K562 (cell line): ENCODE measurements around the gene MX1. TPM values are rescaled to one million over a fixed set of nuclear protein-coding genes. Genes with fewer than 3 reads are reported as not detected.

Source experiments
- ATAC-seq: fragments of 200-7000 bp; cut with Tn5 transposase; 3 replicates; pipeline ENCODE4 v1.9.1; 2020; ENCODE audit warnings: moderate library complexity
- BruUV-seq: library from RNA; stranded (reverse); fragments of 400-500 nt; replicated peaks from 2 replicates; lab custom pipeline; 2021; lab: Mats Ljungman, UMichigan
- CTCF ChIA-PET: fragments of 300-600 bp; formaldehyde crosslinking; extraction: SDS; loops from one replicate; lab custom pipeline; 2021; ENCODE audit warnings: low intra/inter-chr PET ratio; lab: Yijun Ruan, JAX
- POLR2A ChIA-PET: fragments of 300-600, 350-650 bp; sonication (Branson Sonifier 250); formaldehyde crosslinking; extraction: SDS; loops from one replicate; lab custom pipeline; 2021; ENCODE audit warnings: antibody characterized with exemption, inconsistent platforms; lab: Yijun Ruan, JAX
- DNase-seq, 4 experiments: peaks; one replicate each; pipeline versions ENCODE4 v3.0.0 to v3.0.0-alpha.2; 2011 to 2018; ENCODE audit warnings: low spot score in 3 of 4, mixed read lengths in 3 of 4; ENCODE audit errors: extremely low read depth in 1 of 4
- FAIRE-seq: peaks from 2 replicates; lab custom pipeline; 2011; peaks lifted over from hg19 to GRCh38; lab: Jason Lieb, UNC
- H2AFZ ChIP-seq: 2 replicates; pipeline ENCODE4 v1.6.0; 2011; ENCODE audit warnings: low read depth, low read length, control low read depth, inconsistent platforms
- H3K27ac ChIP-seq: fragments of 200-600 bp; 3 replicates; pipeline ENCODE4 v1.8.0; 2011; ENCODE audit warnings: low read depth, mild to moderate bottlenecking, control low read depth, inconsistent platforms, low read length, moderate library complexity, mixed read lengths; ENCODE audit errors: extremely low read depth
- H3K27me3 ChIP-seq, 2 experiments: fragments of 300-600 bp in 1 of 2; 2 replicates in 1 of 2; 3 replicates in 1 of 2; pipeline versions ENCODE4 v1.6.0 to v1.8.0; 2011; ENCODE audit warnings: inconsistent platforms in 2 of 2, low read length in 2 of 2, mild to moderate bottlenecking in 1 of 2, mixed read lengths in 1 of 2, moderate library complexity in 1 of 2; ENCODE audit not compliant: control insufficient read depth in 2 of 2, insufficient read depth in 2 of 2
- H3K36me3 ChIP-seq: fragments of 300-600 bp; 3 replicates; pipeline ENCODE4 v1.8.0; 2011; ENCODE audit warnings: mild to moderate bottlenecking, low read length, inconsistent platforms; ENCODE audit not compliant: control insufficient read depth, insufficient read depth
- H3K4me1 ChIP-seq, 2 experiments: fragments of 200-600 bp in 1 of 2; replicated peaks in 1 of 2; 2 replicates in 1 of 2; 3 replicates in 1 of 2; pipeline versions ENCODE4 v1.5.1 to v1.8.0; 2011; ENCODE audit warnings: inconsistent platforms in 2 of 2, low read length in 2 of 2, mild to moderate bottlenecking in 1 of 2, mixed read lengths in 1 of 2, moderate library complexity in 1 of 2; ENCODE audit not compliant: control insufficient read depth in 2 of 2, insufficient read depth in 2 of 2
- H3K4me2 ChIP-seq: 2 replicates; pipeline ENCODE4 v1.6.1; 2011; ENCODE audit warnings: low read length, control low read depth, inconsistent platforms, mixed read lengths; ENCODE audit not compliant: insufficient read depth
- H3K4me3 ChIP-seq: fragments of 200-600 bp; sonication (generic), shearing (Covaris generic); 2 replicates; pipeline ENCODE4 v1.5.1; 2016; ENCODE audit warnings: control low read depth, inconsistent platforms
- H3K79me2 ChIP-seq: fragments of 200-600 bp; 3 replicates; pipeline ENCODE4 v1.8.0; 2011; ENCODE audit warnings: low read length, inconsistent platforms; ENCODE audit not compliant: control insufficient read depth, insufficient read depth
- H3K9ac ChIP-seq, 2 experiments: 2 replicates each; pipeline versions ENCODE4 v1.6.0 to v1.6.1; 2011; ENCODE audit warnings: low read depth in 2 of 2, low read length in 2 of 2, control low read depth in 1 of 2, inconsistent platforms in 1 of 2, mild to moderate bottlenecking in 1 of 2, mixed read lengths in 1 of 2; ENCODE audit not compliant: insufficient read depth in 1 of 2
- H3K9me1 ChIP-seq: one replicate; pipeline ENCODE4 v1.6.0; 2011; ENCODE audit warnings: inconsistent platforms, mild to moderate bottlenecking, low read length, moderate library complexity; ENCODE audit not compliant: control insufficient read depth, insufficient read depth
- H3K9me3 ChIP-seq: replicated peaks from 2 replicates; pipeline ENCODE4 v1.5.1; 2011; ENCODE audit warnings: low read depth, low read length, inconsistent platforms; ENCODE audit not compliant: control insufficient read depth, insufficient read depth
- H4K20me1 ChIP-seq: replicated peaks from 2 replicates; pipeline ENCODE4 v1.6.1; 2011; ENCODE audit warnings: low read length, inconsistent platforms, mixed read lengths; ENCODE audit not compliant: control insufficient read depth, insufficient read depth
- BRF2 ChIP-seq: IDR thresholded peaks from 3 replicates; pipeline ENCODE4 v1.6.1; 2011; ENCODE audit warnings: borderline replicate concordance, mild to moderate bottlenecking; ENCODE audit not compliant: insufficient read length, insufficient read depth
- CREB3L1 ChIP-seq: fragments of 450-650 bp; IDR thresholded peaks from 2 replicates; pipeline ENCODE4 v1.6.1; 2014; ENCODE audit warnings: low read depth, mild to moderate bottlenecking, moderate library complexity, borderline replicate concordance
- E2F1 ChIP-seq: sonication (generic); formaldehyde crosslinking; IDR thresholded peaks from 2 replicates; pipeline ENCODE4 v1.8.1; 2023; ENCODE audit warnings: mild to moderate bottlenecking, missing genetic modification reagents, moderate library complexity
- FOXK1 ChIP-seq: sonication (generic); formaldehyde crosslinking; IDR thresholded peaks from 2 replicates; pipeline ENCODE4 v1.8.0; 2022; ENCODE audit warnings: missing genetic modification reagents, mild to moderate bottlenecking, borderline replicate concordance
- HSF4 ChIP-seq: fragments of 250-450 bp; sonication (Bioruptor Pico); IDR thresholded peaks from 2 replicates; pipeline ENCODE4 v2.1.2; 2022; ENCODE audit warnings: mild to moderate bottlenecking, moderate library complexity, borderline replicate concordance
- IRF9 ChIP-seq: fragments of 450-650 bp; IDR thresholded peaks from 2 replicates; pipeline ENCODE4 v1.6.1; 2016; ENCODE audit warnings: missing biosample characterization, missing genetic modification characterization
- KAT7 ChIP-seq: sonication (generic); formaldehyde crosslinking; IDR thresholded peaks from 2 replicates; pipeline ENCODE4 v1.8.0; 2022; ENCODE audit warnings: missing genetic modification reagents, mild to moderate bottlenecking, borderline replicate concordance
- PPARD ChIP-seq: fragments of 250-450 bp; sonication (Bioruptor Pico); IDR thresholded peaks from 2 replicates; pipeline ENCODE4 v1.8.0; 2022; ENCODE audit warnings: inconsistent platforms, mild to moderate bottlenecking, moderate library complexity
- PRDM10 ChIP-seq: fragments of 450-650 bp; IDR thresholded peaks from 2 replicates; pipeline ENCODE4 v1.6.1; 2018; ENCODE audit not compliant: partially characterized antibody
- SAFB2 ChIP-seq: fragments of 200-400 bp; formaldehyde crosslinking; IDR thresholded peaks from 2 replicates; pipeline ENCODE4 v1.6.1; 2018; ENCODE audit warnings: borderline replicate concordance, low read length, low read depth, moderate library complexity; ENCODE audit not compliant: severe bottlenecking
- SMAD4 ChIP-seq: fragments of 250-450 bp; sonication (Bioruptor Pico); conservative IDR thresholded peaks from 2 replicates; pipeline ENCODE4 v1.8.0; 2021; ENCODE audit warnings: inconsistent platforms, mild to moderate bottlenecking, moderate library complexity
- TSC22D4 ChIP-seq: fragments of 450-650 bp; IDR thresholded peaks from 2 replicates; pipeline ENCODE4 v1.6.1; 2016; ENCODE audit warnings: missing genetic modification characterization, missing biosample characterization, control low read depth
- WGBS: fragments of 100-300 bp; shearing (Covaris generic); methylation state at CpG from one replicate; pipeline ENCODE4 v1.1.6; 2016; ENCODE audit warnings: low coverage, mixed read lengths; ENCODE audit not compliant: insufficient coverage; ENCODE audit errors: missing lambda C conversion rate; 5-methylcytosine and 5-hydroxymethylcytosine counted together
- in situ Hi-C: fragments of 300-500 bp; cut with MboI; formaldehyde crosslinking; loops from 4 replicates; pipeline ENCODE4 v1.15.0; 2018; ENCODE audit warnings: inconsistent platforms, mixed read lengths
- intact Hi-C: fragments of 100-400 bp; cut with micrococcal nuclease; formaldehyde crosslinking; loops from 2 replicates; pipeline ENCODE4 v1.14.2; 2022
- polyA plus RNA-seq, 8 experiments: library from polyadenylated mRNA; depleted of rRNA in 4 of 8; stranded (reverse) in 5 of 8; unstranded in 3 of 8; fragments of >200 nt; fragmentation: Nextera tagmentation in 2 of 8; fragmentation: Illumina TruSeq in 1 of 8; extraction: Ambion mirVana in 2 of 8; extraction: Trizol in 1 of 8; gene quantifications; 2 replicates each; pipeline versions ENCODE4 v1.2.1 to v1.2.3, GENCODE V29; 2011 to 2014; ENCODE audit warnings: inconsistent platforms in 1 of 8, missing spikeins in 1 of 8
- total RNA-seq, 7 experiments: library from RNA; depleted of rRNA in 6 of 7; stranded (reverse); fragments of >200 nt in 6 of 7; fragmentation: Illumina TruSeq in 2 of 7; extraction: Trizol in 2 of 7; gene quantifications; 2 replicates each; pipeline versions ENCODE4 v1.2.1 to v1.2.3, GENCODE V29; 2011 to 2021; ENCODE audit warnings: low replicate concordance in 1 of 7

The MX1 gene
- total and polyA plus RNA-seq, 9 of the 15 experiments (the other 6 are each of a cell fraction or from before 2014, with no cell fraction given): 0.07 to 0.51 (median 0.21) TPM; not detected in 5

- H3K9ac ChIP-seq: no peak overlapping the region
- no peaks in the 10 kb centered on the region for H3K9me1 ChIP-seq
- ATAC-seq (no peak), DNase-seq (no peak), FAIRE-seq (no peak)
- no peaks in the 10 kb centered on the region for H3K4me1 ChIP-seq
- H3K4me2 ChIP-seq: no peak overlapping the region
- no peak overlapping the region for H3K4me3 ChIP-seq
- ChIA-PET CTCF (no interaction called here), POLR2A (no interaction called here)
- H2AFZ ChIP-seq: no peak overlapping the region
- H3K27me3 ChIP-seq: peaks cover 12 to 31% of the 10 kb centered on the region in 2 experiments; a peak in 4 of 5 replicates
- intact Hi-C loops: no loop called here
- H3K27ac ChIP-seq: no peak overlapping the region
- in situ Hi-C loops: no loop called here
- WGBS: 2% methylated on average over 14 of the region's 14 CpGs
- no TSS peak for BruUV-seq
- H3K9me3 ChIP-seq: no peaks in the 10 kb centered on the region
- H4K20me1 ChIP-seq: no peaks in the 10 kb centered on the region
- H3K79me2 ChIP-seq: no peaks in the 10 kb centered on the region
- H3K36me3 ChIP-seq: no peaks in the 10 kb centered on the region
- TF ChIP-seq HSF4 (CRISPR knock-in tag) (no peak), IRF9 (tag) (no peak), PPARD (CRISPR knock-in tag) (no peak), TSC22D4 (no peak), CREB3L1 (no peak), BRF2 (no peak), PRDM10 (no peak), SAFB2 (no peak), E2F1 (CRISPR knock-in tag) (no peak), KAT7 (CRISPR knock-in tag) (no peak), SMAD4 (CRISPR knock-in tag) (no peak), FOXK1 (CRISPR knock-in tag) (no peak)
Measured at GRCh38 chr21:41387042-41387819, 38.8 kb upstream of the MX1 start.
